ENCODE measurements around the gene ARHGEF28. TPM values are rescaled to one million over a fixed set of nuclear protein-coding genes. Genes with fewer than 3 reads are reported as not detected.

The ARHGEF28 gene
- 13.7 to 17.8 TPM (median 15.1 TPM) in 5 replicates for total RNA-seq (2022; extraction: Qiagen RNA extraction; ENCODE audit: low read depth)

GRCh38 chr5:73625944-73626811, at the start of gene ARHGEF28:
ARHGEF28 (plus strand) TSS chr5:73626196; CDS start chr5:73684852, 58,656 bp downstream.

Other genes starting within 250 kb of the ARHGEF28 start
- 16.1 to 22.6 TPM (median 18.1 TPM) in 5 replicates for gene FOXD1, start 177.4 kb upstream of the ARHGEF28 start, total RNA-seq (2022; extraction: Qiagen RNA extraction; ENCODE audit: low read depth)
- 1,089 to 1,177 TPM (median 1,112 TPM) in 5 replicates for gene BTF3, start 127.8 kb upstream of the ARHGEF28 start, total RNA-seq (2022; extraction: Qiagen RNA extraction; ENCODE audit: low read depth)
- 9.9 to 15.4 TPM (median 10.8 TPM) in 5 replicates for gene ANKRA2, start 60.6 kb upstream of the ARHGEF28 start, total RNA-seq (2022; extraction: Qiagen RNA extraction; ENCODE audit: low read depth)
- gene UTP15, start 60.5 kb upstream of the ARHGEF28 start, total RNA-seq (2022; extraction: Qiagen RNA extraction; ENCODE audit: low read depth), result 20.8 to 25.2 TPM (median 22.5 TPM) in 5 replicates

All from A549 treated with DMSO at 1 μM for 4 hours (cell line).